Activated gamma-delta T cell (primary cell): ENCODE results near the gene ZKSCAN5.
"Not testable (repeated sequence)": the region's sequence is repeated elsewhere in the genome, so short reads cannot be mapped to it uniquely, and the experiment has no call there.

ENCODE experiments used
- DNase-seq: peaks from one replicate; lab custom pipeline; 2025; lab: John Stamatoyannopoulos, UW

ZKSCAN5 gene

DNA sequence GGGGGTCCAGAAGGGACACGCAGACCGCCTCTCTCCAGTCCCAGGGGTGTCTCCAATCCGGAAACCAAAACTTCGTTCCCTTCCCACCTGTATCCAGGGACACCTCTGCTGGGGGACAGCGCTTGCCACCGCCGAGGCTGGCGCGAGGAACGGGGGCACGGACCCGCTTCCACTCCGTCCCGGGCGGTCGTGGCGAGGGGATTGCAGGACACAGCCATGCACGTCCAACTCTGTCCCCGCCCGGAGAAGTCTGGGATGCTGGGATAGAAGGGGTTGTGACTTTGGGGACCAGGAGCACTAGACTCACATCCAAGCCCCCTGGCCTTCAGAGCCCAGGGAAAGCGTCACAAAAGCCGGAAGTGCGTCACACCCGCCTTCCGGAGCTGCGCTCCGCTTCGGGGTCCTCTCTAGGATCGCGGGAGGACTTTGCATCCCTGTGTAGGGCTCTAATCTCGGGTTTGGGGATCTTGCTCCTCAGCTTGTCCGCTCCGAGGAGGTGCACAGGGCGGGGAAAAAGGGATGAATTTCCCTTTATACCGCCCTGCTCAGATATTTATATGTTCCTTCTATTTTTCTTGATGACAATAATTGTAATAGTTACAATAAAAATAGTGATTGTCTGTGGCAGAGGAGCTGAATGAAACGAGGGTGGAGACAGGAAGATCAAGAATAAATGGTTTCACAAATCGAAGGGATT is 47.5 kb downstream of the ZKSCAN5 start, which contains the start of gene FAM200A:
TSS of gene FAM200A (minus strand) at position 348 of the 697 bp plus-strand sequence. CDS start 3,707 bp downstream, outside the sequence.
- peak; percentile 65 for DNase-seq

DNA sequence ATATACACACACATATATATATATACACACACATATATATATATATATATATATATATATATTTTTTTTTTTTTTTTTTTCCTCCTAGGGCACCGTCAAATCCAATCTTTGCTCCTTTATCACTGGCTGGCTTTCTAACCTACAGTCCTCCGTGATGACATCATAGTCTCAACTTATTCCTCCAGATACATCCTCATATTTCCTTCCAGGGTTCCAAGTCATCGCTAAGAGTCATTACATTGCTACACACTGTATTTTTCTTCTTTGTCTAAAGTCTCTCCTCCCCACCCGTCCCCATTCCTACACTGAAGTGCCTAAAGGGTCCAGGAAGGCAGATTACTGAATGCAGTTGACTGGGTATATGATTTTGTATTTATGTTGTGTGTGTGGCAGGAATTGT is 48.6 kb downstream of the ZKSCAN5 start:
- no peak for DNase-seq

DNA sequence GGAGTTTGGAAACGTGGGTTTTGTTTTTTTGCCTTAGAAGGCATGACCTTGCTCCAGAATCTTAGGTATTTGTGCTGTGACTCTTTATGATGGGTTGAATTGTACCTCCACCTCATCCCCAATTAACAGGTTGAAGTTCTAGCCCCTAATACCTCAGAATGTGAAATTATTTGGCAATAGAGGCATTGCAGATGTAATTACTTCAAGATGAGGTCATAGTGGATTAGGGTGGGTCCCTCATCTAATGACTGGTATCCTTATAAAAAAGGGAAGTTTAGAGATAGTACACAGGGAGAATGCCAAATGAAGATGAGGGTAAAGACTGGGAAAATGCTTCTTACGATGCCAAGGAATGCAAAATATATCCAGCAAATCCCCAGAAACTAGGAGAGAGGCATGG is 50.5 kb downstream of the ZKSCAN5 start:
- DNase-seq = no peak

DNA sequence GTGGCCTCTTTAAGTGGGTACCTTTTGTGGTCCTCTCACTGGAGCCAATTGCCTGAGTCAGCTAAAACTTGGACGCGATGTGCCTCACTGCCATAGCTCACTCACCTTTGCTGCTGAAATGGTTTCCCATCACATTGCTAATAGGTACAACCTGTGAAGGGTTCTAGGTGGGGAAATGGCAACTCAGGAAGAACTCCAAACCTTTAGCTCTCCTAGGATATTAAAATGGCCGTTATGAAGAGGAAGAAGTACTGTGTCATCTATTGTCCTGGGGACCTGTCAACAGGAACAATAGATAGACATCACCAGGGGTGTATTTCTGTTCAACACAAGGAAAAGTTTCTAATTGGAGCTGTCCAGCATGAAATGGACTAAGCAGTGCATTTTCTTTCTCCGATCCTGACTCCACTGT is 52.7 kb downstream of the ZKSCAN5 start:
- DNase-seq = no peak

DNA sequence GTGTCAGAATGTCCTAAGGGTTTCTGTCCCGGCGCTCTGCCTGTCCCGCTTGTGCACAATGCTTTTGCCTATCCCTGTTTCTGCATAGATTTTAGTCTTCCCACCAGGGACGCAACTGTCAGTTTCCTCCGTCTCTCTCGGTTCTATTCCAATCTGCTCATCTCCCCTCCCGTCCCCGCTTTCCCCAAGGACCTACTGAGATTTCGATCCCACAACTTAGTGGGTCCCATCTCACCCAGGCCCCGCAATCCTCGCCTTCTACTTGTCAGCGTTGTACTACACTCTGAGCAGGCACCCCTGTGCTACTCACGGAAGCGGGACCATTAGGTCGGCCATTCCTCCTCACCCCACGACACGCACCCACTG is 53.5 kb downstream of the ZKSCAN5 start:
- DNase-seq = no peak

DNA sequence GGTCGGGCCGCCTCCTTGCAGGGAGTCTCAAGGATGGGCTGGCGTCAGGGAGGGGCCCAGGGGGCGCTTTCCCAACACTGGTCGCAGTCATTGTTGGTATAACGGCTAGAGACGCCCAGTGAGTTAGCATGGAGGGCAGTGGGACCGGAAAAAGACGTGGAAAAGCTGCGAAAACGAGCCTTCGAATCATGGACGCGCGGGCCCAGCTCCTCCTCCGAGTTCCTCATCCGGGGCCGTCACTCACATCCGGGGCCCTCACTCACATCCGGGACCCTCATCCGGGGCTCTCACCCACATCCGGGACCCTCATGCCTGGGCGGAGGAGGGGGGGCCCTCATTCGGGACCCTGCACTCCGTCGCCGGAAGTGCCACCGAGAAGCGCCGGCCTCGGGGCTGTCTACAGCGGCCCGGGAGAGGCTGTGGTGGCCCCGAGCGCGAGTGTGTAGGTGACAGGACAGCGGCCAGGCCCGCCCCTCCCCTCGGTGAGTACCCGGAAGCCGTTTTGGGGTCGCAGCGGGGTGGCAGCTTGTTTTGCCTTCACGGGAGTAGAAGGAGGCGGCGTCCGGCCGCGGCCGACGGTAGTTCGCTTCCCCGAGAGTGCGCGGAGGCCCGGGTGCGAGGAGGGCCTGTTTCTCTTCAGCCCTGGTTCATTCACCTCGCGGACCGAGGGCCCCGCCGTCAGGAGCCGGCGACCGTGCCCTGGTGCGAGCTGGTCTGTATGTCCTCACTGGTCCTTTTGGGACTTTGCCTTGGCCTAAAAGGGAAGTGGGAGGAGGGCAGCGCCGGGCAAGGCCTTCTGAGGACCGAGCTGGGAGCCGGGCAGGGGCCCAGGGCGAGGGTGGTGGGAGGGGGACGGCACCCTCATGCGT is 54.1 kb downstream of the ZKSCAN5 start, which contains the start of gene ZNF655:
TSS of gene ZNF655 (plus strand) at position 337 of the 869 bp plus-strand sequence. CDS start 1,918 bp downstream, outside the sequence.
- DNase-seq = peak; percentile 86

DNA sequence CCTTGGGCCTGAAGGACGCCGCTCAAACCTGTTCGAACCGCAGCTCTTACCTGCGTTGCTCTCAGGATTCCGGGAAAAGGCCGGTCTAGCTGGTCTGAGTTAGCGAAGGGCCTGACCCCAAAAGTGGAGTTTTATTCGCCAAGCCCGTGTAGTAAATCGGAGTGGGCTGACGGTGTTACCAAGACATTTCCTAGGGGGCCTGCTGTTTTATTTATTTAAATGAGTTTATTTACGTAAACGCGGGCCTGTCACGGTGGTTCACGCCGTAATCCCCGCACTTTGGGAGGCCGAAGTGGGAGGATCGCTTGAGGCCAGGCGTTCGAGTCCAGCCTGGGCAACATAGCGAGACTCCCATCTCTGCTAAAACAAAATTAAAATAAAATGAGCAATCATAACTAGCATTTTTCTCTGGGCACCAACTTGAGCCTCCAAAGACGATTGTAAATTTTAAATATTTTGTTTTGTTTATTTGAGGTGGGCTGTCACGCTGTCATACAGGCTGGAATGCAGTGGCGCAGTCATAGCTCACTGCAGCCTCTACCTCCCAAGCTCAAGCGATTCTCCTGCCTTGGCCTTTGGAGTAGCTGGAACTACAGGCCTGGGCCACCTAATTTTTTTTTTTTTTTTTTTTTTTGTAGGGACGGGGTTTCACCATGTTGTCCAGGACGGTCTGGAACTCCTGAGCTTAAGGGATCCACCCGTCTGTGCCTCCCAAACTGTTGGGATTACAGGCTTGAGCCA is 54.9 kb downstream of the ZKSCAN5 start:
- no peak for DNase-seq

DNA sequence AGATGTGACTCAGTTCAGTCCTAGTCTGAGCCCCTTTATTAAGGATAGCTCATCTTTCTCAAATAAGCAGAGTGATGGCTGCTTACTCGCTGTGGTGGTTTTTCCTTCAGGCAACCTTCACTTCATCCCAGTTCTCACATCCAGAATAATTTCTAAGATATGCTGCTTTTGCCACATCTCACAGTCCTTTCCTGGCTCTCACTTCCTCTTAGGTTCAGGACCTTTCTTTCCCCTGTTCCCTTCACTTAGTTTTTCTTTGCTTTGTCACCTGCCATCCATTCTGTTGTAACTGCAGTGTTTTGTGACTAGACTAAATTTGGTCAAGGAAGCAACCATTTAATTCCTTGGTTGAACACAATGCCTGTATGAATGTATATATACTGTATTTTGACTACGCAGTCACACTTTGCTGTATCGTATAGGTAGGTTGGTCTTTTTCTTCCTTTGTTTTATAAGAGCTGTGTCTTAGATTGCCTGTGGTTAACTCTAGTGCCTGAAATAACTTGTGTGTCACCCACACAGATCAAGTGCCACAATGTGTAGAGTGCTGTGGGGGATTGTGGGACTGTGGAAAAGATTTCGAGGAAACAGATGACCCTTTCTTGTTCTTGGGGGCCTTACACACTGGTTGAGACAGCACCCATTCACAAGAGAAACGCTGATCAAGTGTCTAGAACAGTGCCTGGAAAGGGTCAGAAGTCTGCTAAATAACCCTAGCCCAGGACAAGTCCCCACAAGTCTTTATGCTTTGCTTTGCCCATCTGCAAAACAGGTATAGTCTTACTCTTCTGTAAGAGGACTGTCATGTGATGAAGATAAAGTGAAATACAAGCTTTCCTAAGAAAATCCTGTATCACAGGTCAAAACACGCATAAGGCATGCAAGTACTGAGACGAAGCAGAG is 56.6 kb downstream of the ZKSCAN5 start:
- no peak for DNase-seq

DNA sequence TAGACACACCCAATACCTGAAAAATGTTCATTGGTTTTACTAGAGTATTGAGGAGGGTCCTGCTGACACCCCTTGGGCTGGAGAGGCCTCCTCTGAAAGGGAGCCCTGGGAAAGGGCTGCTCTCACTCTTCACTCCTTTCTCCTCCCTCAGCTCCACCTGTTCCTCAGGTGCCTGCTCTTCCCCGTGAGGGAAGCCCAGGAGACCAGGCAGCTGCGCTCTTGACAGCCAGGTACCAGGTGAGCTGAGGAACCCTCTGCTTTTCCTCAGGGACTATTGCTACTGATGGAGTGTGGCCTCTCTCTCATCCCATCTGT is 57.2 kb downstream of the ZKSCAN5 start:
- no peak for DNase-seq

DNA sequence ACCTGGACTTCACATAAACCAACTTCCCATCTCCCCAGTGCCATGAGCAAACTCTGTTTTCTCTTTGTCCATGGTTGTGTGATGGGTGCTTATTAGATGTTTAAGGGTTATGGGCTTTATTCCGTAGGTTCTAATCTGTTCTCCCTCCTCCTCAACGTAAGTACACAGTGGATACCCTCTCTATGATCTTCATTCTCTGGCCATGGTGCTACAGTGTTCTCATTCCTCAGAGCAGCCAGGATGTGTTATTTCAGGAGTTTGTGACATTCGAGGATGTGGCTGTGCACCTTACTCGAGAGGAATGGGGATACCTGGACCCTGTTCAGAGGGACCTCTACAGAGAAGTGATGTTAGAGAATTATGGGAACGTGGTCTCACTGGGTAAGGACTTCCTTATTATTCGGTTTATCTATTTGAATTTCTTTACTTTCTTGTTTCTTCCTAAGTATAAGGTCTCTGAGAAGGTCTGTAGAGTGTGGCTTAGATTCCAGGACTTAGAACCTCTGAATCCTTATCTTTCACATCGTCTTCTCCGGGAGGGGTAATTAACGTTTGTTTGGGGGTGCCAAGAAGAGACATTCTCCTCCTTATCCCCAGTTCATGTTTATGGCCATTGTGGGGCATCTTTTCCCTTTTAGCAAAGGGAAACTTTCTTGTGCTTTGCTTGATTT is 57.8 kb downstream of the ZKSCAN5 start:
- DNase-seq = no peak

DNA sequence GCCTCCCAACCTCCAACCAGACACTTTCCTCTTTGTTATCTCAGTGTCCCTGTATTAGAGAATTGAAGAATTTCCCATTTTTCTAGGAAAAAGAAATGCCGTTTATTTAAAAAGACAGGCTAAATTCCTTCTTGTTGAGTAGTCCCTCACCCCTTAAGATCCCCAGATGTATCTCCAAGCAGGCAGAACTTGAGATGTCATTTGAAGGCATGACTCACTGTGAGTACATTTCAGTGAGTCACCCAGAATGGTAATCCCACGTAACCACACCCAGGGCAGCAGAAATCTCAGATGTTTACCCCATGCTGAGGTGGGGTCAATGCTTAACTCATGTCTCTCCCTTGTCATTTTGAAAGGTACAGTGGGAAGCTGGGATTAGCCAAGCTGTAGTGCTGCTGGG is 58.4 kb downstream of the ZKSCAN5 start:
- no peak for DNase-seq

DNA sequence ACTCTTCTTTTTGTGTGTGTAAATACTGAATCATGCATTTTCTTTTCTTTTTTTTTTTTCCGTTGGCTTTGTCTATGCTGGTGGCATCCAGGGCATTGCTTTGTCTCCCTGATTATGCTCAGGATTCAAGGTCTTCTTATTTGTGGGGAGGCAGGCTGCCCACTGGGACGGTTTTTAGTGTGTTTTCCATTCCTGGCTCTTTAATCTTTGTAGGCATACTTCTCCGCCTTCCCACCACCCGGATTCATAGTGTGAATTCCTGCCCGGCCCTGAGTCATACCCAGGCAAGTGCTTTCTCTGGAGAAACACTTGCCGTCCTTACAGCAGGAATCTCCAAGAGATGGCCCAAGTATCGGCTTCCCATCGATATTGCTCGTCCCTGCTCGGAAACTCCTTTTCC is 59.2 kb downstream of the ZKSCAN5 start:
- no peak for DNase-seq

DNA sequence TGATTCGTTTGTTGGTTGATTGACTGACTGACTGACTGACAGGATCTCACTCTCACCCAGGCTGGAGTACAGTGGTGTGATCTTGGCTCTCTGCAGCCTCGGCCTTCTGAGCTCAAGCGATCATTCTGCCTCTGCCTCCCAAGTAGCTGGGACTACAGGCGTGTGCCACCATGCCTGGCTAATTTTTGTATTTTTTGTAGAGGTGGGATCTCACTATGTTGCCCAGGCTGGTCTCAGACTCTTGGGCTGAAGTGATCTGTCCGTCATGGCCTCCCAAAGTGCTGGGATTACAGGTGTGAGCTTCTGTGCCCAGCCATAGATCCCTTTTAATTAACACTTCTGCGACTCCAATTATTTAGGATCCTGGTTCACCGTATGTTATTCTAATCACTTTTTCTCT is 64.3 kb downstream of the ZKSCAN5 start:
- not testable (repeated sequence) for DNase-seq

DNA sequence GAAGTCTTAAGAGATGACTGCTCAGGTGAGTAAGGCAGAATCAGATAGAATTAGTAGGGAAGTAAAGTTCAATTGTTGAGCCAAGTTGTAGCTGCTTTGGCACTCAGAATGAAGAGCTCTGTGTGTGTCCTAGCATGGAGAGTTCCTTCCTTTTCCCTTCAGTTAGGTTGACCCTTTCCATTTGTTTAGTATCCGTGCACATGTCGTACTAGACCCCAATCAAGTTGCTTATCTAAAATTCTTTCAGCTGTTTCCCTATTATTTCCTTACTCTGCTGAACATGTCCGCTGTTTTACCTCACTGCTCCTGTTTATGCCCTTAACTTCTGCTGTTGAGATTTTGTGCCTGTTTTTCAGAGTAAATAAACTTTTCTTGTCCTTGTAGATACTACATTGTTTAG is 67.3 kb downstream of the ZKSCAN5 start:
- no peak for DNase-seq

DNA sequence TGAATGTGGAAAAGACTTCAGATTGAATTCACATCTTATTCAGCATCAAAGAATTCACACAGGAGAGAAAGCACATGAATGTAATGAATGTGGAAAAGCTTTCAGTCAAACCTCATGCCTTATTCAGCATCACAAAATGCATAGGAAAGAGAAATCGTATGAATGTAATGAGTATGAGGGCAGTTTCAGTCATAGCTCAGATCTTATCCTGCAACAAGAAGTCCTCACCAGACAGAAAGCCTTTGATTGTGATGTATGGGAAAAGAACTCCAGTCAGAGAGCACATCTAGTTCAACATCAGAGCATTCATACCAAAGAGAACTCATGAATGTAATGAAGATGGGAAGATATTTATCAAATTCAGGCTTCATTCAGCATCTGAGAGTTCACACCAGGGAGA is 68.8 kb downstream of the ZKSCAN5 start:
- DNase-seq = no peak

DNA sequence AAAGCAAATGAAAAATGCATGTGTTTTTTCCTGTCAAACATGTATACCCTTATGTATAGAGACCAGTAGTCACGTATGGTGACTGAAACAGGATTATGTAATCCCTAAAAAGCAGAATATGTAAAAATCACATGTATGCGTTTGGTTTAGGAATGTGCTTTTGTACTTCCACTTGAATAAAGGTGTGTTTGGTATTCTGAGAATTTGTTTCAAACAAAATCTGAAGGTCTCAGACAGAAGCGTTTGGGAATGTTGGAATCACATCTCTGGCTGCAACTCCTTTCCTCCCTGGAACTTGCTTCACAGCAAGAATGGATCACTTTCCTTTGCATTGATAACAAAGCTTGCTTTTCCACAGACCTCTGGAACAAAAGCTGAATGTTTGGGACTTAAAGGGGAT is 71.8 kb downstream of the ZKSCAN5 start:
- no peak for DNase-seq

DNA sequence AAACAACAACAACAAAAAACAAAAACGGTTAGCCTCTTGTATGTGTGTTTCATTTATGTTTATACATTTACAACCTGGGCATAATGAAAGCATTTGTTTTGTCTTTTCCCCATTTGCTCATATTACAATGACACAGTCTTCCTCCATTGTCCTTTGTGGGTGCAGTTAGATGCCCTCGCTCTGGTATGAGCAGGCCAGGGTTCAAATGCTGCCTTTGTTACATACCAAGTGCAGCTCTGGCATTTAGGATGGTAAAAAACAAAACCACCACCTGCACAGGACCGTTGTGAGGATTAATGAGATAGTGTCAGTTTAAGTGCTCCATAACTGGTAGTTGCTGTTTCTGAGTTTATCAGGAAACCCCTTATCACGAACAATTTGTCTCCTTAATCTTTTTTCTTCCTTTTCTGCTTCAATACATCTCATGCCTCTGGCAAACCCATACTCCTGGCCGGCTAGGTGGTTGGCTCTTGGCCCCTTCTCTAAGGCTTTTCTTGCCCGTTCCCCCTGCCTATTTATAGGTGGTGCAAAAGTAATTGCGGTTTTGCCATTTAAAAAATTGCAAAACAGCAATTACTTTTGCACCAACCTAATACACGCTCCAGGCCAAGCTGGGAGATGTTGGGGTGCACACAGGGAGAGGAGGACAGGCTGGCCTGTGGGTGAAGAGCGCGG is 75.0 kb downstream of the ZKSCAN5 start:
- DNase-seq = no peak

DNA sequence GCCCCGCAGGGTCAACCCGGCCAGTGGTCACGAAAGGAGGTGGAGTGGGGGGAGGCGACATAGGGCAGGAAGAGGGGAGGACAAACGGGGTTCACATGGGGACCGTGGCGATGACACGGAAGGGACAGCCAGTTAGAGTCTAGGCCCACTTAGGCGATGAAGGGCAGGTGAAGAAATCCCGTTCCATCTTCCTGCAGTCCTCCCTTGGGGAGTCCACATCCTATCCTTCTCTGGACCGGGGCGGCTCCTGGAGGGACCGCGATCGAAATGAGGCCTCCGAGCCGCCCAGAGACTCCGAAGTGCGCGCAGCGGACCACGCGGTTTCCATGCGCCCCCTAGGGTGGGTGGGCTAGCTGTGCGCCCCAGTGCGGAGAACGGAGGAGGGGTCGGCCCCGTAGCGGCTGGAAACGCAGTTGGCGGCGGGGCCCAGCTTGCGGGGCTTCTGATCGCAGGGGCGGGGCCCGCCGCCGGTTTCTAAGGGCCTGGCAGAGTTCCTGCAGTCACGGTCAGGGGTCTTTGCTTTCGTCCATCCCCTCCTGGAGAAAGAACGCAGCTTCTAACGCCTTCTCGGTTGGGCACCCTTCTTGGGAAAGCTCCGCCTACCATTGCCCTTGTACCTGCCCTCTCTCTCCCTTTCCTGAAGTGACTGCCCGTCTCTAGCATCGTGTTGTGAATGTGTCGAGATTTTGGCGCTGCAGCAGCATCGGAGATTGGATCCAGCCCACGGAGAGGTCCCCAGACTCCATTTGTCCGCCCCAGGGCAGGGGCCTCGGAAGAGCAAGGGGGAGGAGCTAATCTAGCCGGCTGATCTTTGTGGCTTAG is 75.7 kb downstream of the ZKSCAN5 start:
- DNase-seq = peak; percentile 29

DNA sequence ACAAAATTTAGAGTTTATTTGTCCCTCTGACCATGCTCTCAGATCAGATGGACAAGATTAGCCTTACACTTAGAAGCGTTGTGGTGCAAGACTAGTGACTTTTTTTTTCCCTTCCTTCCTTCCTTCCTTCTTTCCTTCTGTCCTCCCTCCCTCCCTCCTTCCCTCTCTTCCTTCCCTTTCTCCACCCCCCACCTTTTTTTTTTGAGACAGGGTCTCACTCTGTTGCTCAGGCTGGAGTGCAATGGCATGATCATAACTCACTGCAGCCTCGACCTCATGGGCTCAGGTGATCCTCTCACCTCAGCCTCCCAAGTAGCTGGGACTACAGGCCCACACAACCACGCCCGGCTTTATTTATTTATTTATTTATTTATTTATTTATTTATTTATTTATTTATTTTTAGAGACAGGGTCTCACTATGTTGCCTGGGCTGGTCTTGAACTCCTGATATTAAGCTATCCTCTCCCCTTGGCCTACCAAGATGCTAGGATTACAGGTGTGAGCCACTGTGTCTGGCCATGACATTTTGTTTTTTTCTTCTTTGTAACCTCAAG is 76.4 kb downstream of the ZKSCAN5 start:
- not testable (repeated sequence) for DNase-seq
